HepG2 (cell line): ENCODE data around the gene PHF14. TPM values are rescaled to one million over a fixed set of nuclear protein-coding genes. Genes with fewer than 3 reads are reported as not detected.

Experiments used
- BRD4 ChIP-seq: sonication (generic); formaldehyde crosslinking; IDR thresholded peaks from 2 replicates; pipeline ENCODE4 v1.4.0; 2020; ENCODE audit warnings: missing genetic modification reagents
- CREB1 ChIP-seq, 2 experiments: fragments of 450-650 bp in 1 of 2; IDR thresholded peaks; 2 replicates each; pipeline ENCODE4 v1.6.1; 2016 to 2017; ENCODE audit warnings: control low read depth in 1 of 2, mild to moderate bottlenecking in 1 of 2, missing compliant biosample characterization in 1 of 2, missing genetic modification characterization in 1 of 2
- EHMT2 ChIP-seq: fragments of 200-600 bp; sonication (generic); IDR thresholded peaks from 2 replicates; pipeline ENCODE4 v1.7.0; 2017; ENCODE audit warnings: antibody characterized with exemption, low read depth, low read length, borderline replicate concordance
- ELF1 ChIP-seq: sonication (generic); formaldehyde crosslinking; IDR thresholded peaks from 2 replicates; pipeline ENCODE4 v1.4.0; 2020; ENCODE audit warnings: missing genetic modification reagents
- ETV5 ChIP-seq: IDR thresholded peaks from 2 replicates; pipeline ENCODE4 v1.6.1; 2018; ENCODE audit warnings: missing biosample characterization, missing genetic modification reagents, inconsistent platforms, borderline replicate concordance
- HNF4G ChIP-seq, 2 experiments: sonication (generic) in 1 of 2; formaldehyde crosslinking in 1 of 2; IDR thresholded peaks; 2 replicates each; pipeline versions ENCODE4 v1.4.0 to v1.6.1; 2011 to 2020; ENCODE audit warnings: borderline replicate concordance in 2 of 2, low read depth in 2 of 2, mild to moderate bottlenecking in 2 of 2, low read length in 1 of 2, missing genetic modification reagents in 1 of 2, moderate library complexity in 1 of 2
- KMT2B ChIP-seq: IDR thresholded peaks from 2 replicates; pipeline ENCODE4 v1.6.1; 2016; ENCODE audit warnings: missing genetic modification reagents, missing compliant biosample characterization
- MAFG ChIP-seq: sonication (generic); formaldehyde crosslinking; IDR thresholded peaks from 2 replicates; pipeline ENCODE4 v1.5.1; 2020; ENCODE audit warnings: mild to moderate bottlenecking, missing genetic modification reagents
- POGZ ChIP-seq: sonication (generic); formaldehyde crosslinking; IDR thresholded peaks from 2 replicates; pipeline ENCODE4 v1.4.0; 2020; ENCODE audit warnings: mild to moderate bottlenecking, missing genetic modification reagents
- RNF2 ChIP-seq: fragments of 450-650 bp; conservative IDR thresholded peaks from 2 replicates; pipeline ENCODE4 v1.6.1; 2016; ENCODE audit warnings: low read depth
- SKI ChIP-seq: fragments of 450-650 bp; IDR thresholded peaks from one replicate; pipeline ENCODE4 v1.6.1; 2018; ENCODE audit warnings: mild to moderate bottlenecking; ENCODE audit not compliant: partially characterized antibody
- SOX13 ChIP-seq, 3 experiments: fragments of 450-650 bp in 1 of 3; sonication (generic) in 1 of 3; formaldehyde crosslinking in 1 of 3; IDR thresholded peaks in 2 of 3; conservative IDR thresholded peaks in 1 of 3; 2 replicates each; pipeline versions ENCODE4 v1.5.0 to v1.6.1; 2016 to 2020; ENCODE audit warnings: antibody characterized with exemption in 1 of 3, mild to moderate bottlenecking in 1 of 3, missing compliant biosample characterization in 1 of 3, missing genetic modification reagents in 1 of 3, moderate library complexity in 1 of 3
- SP5 ChIP-seq: IDR thresholded peaks from 2 replicates; pipeline ENCODE4 v1.6.1; 2016; ENCODE audit warnings: low read depth, borderline replicate concordance
- SRSF1 ChIP-seq: fragments of 200-400 bp; formaldehyde crosslinking; optimal IDR thresholded peaks from 2 replicates; pipeline ENCODE3; 2017; ENCODE audit warnings: mild to moderate bottlenecking, low read depth, low read length, moderate library complexity
- YEATS4 ChIP-seq: sonication (generic); formaldehyde crosslinking; IDR thresholded peaks from 2 replicates; pipeline ENCODE4 v1.4.0; 2020; ENCODE audit warnings: missing genetic modification reagents, borderline replicate concordance
- ZNF235 ChIP-seq: sonication (generic); formaldehyde crosslinking; IDR thresholded peaks from 2 replicates; pipeline ENCODE4 v1.8.1; 2023; ENCODE audit warnings: mild to moderate bottlenecking, missing genetic modification reagents, borderline replicate concordance
- ZNF251 ChIP-seq: sonication (generic); formaldehyde crosslinking; IDR thresholded peaks from 2 replicates; pipeline ENCODE4 v1.9.0; 2021; ENCODE audit warnings: mild to moderate bottlenecking, missing genetic modification reagents
- ZNF329 ChIP-seq: sonication (generic); formaldehyde crosslinking; IDR thresholded peaks from 2 replicates; pipeline ENCODE4 v1.9.0; 2021; ENCODE audit warnings: low read depth, mild to moderate bottlenecking, missing genetic modification reagents
- ZNF792 ChIP-seq: IDR thresholded peaks from 2 replicates; pipeline ENCODE4 v1.6.1; 2016
- ZNF883 ChIP-seq: sonication (generic); formaldehyde crosslinking; IDR thresholded peaks from 2 replicates; pipeline ENCODE4 v1.5.1; 2020; ENCODE audit warnings: mild to moderate bottlenecking, missing genetic modification reagents; ENCODE audit errors: not compliant biosample characterization
- ZSCAN31 ChIP-seq: sonication (generic); formaldehyde crosslinking; IDR thresholded peaks from 2 replicates; pipeline ENCODE4 v1.5.0; 2020; ENCODE audit warnings: low read depth, mild to moderate bottlenecking, missing genetic modification reagents
- polyA plus RNA-seq, 8 experiments: library from polyadenylated mRNA; depleted of rRNA in 3 of 8; stranded (reverse) in 7 of 8; unstranded in 1 of 8; fragments of >200 nt; fragmentation: Illumina TruSeq in 4 of 8; extraction: Trizol in 4 of 8; gene quantifications; 2 replicates each; pipeline versions ENCODE4 v1.2.1 to v1.2.3, GENCODE V29; 2011 to 2016; ENCODE audit warnings: low read depth in 4 of 8, missing spikeins in 1 of 8, mixed read lengths in 1 of 8; ENCODE audit not compliant: insufficient read depth in 1 of 8
- total RNA-seq, 5 experiments: library from RNA; depleted of rRNA; stranded (reverse); fragments of >200 nt; fragmentation: Illumina TruSeq; extraction: Trizol; gene quantifications; 2 replicates each; pipeline ENCODE4 v1.2.3, GENCODE V29; 2016; ENCODE audit warnings: low read depth in 1 of 5
- TF ChIP-seq, protein P1 (sequence below): IDR thresholded peaks from 2 replicates; pipeline ENCODE4 v1.6.1; 2018; ENCODE audit warnings: missing genetic modification reagents, mild to moderate bottlenecking, missing compliant biosample characterization
- TF ChIP-seq, protein P2 (sequence below): sonication (generic); formaldehyde crosslinking; IDR thresholded peaks from 2 replicates; pipeline ENCODE4 v1.5.0; 2020; ENCODE audit warnings: mild to moderate bottlenecking, missing genetic modification reagents, borderline replicate concordance

The PHF14 gene
- total and polyA plus RNA-seq, 2 of the 13 experiments (the other 11 are each of a cell fraction or from before 2014, with no cell fraction given), result 18.9 to 68.7 TPM

DNA sequence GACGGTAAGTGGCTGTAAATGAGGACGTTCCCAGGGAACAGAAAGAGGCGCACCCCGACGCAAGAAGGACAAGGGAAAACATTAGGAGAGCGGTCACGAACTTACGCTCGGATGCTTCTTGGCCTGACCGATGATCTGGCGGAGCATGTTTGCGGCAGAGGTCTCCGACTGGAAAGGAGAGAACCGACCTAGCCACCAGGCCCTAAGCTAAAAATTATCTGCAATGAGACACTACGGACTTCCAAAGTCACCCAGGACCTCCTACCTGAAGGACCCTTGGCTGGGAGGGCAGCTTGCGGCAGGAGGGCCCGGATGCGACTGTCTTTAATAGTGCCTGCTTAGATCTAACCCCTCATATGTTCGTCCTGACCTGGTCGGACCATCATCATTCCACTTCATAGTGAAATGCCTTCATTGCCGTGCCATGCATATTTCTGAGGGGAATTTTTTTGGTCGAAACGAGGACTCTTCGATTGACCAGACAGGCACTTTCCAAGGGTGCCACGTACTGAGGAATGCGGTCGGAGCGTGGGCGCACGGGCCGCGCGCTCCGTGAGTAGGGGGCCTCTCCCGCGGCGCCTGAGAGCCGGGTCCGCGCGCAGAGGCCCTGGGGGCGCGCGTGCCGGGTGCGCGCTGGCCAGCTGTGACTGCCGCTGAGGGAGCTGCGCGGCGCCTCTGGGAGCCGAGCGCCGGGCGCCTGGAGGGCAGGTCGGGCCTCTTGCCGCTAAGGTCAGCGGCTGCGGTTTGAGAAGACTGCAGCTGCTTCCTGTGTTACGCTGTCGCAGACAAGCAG, 33.6 kb upstream of the PHF14 start (continued):
- TF ChIP-seq YEATS4 (CRISPR knock-in tag) (peak; percentile 92), SP5 (CRISPR knock-in tag) (0 out of 2 replicates have a peak, but pooled peaks have one; percentile 24), ETV5 (CRISPR knock-in tag) (peak; percentile 33; the same call in 1 of the 2 replicates), ZNF329 (CRISPR knock-in tag) (no peak), MAFG (CRISPR knock-in tag) (no peak), POGZ (CRISPR knock-in tag) (peak; percentile 54), BRD4 (CRISPR knock-in tag) (peak; percentile 77; the same call in 1 of the 2 replicates), HNF4G (IDR thresholded peaks at IDR 0.05; ENCODE audit: borderline replicate concordance, low read depth, low read length) (no peak), HNF4G (CRISPR knock-in tag; IDR thresholded peaks at IDR 0.05; ENCODE audit: borderline replicate concordance, low read depth) (no peak), SKI (peak; percentile 14), ZSCAN31 (CRISPR knock-in tag) (peak; percentile 48), ELF1 (CRISPR knock-in tag) (peak; percentile 33), ZNF883 (CRISPR knock-in tag) (peak; percentile 45), KMT2B (CRISPR knock-in tag) (peak; percentile 82), CREB1 (IDR thresholded peaks at IDR 0.05) (no peak; the same call in 1 of the 2 replicates), CREB1 (CRISPR knock-in tag; IDR thresholded peaks at IDR 0.05) (no peak), ZNF792 (CRISPR knock-in tag) (peak; percentile 61; the same call in 1 of the 2 replicates), EHMT2 (no peak), SRSF1 (peak; percentile 24), SOX13 (IDR thresholded peaks at IDR 0.05) (no peak), SOX13 (CRISPR knock-in tag; conservative IDR thresholded peaks at IDR 0.05 in 1 of 2, IDR thresholded peaks at IDR 0.05 in 1 of 2) (peak in 1 of 2 experiments; percentile 45; a peak in 2 of 4 replicates), ZNF235 (no peak), ZNF251 (CRISPR knock-in tag) (no peak), RNF2 (no peak)
- TF ChIP-seq, protein P1, sequence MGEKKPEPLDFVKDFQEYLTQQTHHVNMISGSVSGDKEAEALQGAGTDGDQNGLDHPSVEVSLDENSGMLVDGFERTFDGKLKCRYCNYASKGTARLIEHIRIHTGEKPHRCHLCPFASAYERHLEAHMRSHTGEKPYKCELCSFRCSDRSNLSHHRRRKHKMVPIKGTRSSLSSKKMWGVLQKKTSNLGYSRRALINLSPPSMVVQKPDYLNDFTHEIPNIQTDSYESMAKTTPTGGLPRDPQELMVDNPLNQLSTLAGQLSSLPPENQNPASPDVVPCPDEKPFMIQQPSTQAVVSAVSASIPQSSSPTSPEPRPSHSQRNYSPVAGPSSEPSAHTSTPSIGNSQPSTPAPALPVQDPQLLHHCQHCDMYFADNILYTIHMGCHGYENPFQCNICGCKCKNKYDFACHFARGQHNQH (CRISPR knock-in tag), result peak; percentile 68; the same call in 1 of the 2 replicates
- TF ChIP-seq, protein P2, sequence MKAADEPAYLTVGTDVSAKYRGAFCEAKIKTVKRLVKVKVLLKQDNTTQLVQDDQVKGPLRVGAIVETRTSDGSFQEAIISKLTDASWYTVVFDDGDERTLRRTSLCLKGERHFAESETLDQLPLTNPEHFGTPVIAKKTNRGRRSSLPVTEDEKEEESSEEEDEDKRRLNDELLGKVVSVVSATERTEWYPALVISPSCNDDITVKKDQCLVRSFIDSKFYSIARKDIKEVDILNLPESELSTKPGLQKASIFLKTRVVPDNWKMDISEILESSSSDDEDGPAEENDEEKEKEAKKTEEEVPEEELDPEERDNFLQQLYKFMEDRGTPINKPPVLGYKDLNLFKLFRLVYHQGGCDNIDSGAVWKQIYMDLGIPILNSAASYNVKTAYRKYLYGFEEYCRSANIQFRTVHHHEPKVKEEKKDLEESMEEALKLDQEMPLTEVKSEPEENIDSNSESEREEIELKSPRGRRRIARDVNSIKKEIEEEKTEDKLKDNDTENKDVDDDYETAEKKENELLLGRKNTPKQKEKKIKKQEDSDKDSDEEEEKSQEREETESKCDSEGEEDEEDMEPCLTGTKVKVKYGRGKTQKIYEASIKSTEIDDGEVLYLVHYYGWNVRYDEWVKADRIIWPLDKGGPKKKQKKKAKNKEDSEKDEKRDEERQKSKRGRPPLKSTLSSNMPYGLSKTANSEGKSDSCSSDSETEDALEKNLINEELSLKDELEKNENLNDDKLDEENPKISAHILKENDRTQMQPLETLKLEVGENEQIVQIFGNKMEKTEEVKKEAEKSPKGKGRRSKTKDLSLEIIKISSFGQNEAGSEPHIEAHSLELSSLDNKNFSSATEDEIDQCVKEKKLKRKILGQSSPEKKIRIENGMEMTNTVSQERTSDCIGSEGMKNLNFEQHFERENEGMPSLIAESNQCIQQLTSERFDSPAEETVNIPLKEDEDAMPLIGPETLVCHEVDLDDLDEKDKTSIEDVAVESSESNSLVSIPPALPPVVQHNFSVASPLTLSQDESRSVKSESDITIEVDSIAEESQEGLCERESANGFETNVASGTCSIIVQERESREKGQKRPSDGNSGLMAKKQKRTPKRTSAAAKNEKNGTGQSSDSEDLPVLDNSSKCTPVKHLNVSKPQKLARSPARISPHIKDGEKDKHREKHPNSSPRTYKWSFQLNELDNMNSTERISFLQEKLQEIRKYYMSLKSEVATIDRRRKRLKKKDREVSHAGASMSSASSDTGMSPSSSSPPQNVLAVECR (CRISPR knock-in tag), result peak; percentile 85
